GM06990 (cell line): ENCODE results near the gene SAMD14.

ENCODE experiments used
- DNase-seq: peaks from one replicate; pipeline ENCODE4 v3.0.0-alpha.2; 2011; ENCODE audit not compliant: insufficient read length; ENCODE audit errors: extremely low read depth
- H3K27me3 ChIP-seq: replicated peaks from 2 replicates; pipeline ENCODE4 v1.6.0; 2011; ENCODE audit warnings: low read length; ENCODE audit not compliant: control insufficient read depth, insufficient read depth
- H3K36me3 ChIP-seq: 2 replicates; pipeline ENCODE4 v1.5.1; 2011; ENCODE audit warnings: low read length; ENCODE audit not compliant: control insufficient read depth, insufficient read depth
- H3K4me3 ChIP-seq: replicated peaks from 2 replicates; pipeline ENCODE4 v1.5.1; 2011; ENCODE audit warnings: low read depth, mild to moderate bottlenecking, control low read depth, low read length
- TF ChIP-seq, protein P1 (sequence below): IDR thresholded peaks from 2 replicates; pipeline ENCODE4 v1.5.1; 2011; ENCODE audit warnings: low read length, control low read depth, mild to moderate bottlenecking, inconsistent platforms; ENCODE audit not compliant: insufficient read depth, poor library complexity, severe bottlenecking

The SAMD14 gene

GRCh38 chr17:50114849-50115357 lies 15.1 kb downstream of the SAMD14 start:
- TF ChIP-seq, protein P1, sequence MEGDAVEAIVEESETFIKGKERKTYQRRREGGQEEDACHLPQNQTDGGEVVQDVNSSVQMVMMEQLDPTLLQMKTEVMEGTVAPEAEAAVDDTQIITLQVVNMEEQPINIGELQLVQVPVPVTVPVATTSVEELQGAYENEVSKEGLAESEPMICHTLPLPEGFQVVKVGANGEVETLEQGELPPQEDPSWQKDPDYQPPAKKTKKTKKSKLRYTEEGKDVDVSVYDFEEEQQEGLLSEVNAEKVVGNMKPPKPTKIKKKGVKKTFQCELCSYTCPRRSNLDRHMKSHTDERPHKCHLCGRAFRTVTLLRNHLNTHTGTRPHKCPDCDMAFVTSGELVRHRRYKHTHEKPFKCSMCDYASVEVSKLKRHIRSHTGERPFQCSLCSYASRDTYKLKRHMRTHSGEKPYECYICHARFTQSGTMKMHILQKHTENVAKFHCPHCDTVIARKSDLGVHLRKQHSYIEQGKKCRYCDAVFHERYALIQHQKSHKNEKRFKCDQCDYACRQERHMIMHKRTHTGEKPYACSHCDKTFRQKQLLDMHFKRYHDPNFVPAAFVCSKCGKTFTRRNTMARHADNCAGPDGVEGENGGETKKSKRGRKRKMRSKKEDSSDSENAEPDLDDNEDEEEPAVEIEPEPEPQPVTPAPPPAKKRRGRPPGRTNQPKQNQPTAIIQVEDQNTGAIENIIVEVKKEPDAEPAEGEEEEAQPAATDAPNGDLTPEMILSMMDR, result peak; percentile 80
- no peaks in the 10 kb centered on the region; the same call in none of the 2 replicates for H3K27me3 ChIP-seq
- no peak for DNase-seq

GRCh38 chr17:50114401-50114800 lies 15.6 kb downstream of the SAMD14 start:
- H3K27me3 ChIP-seq, result no peaks in the 10 kb centered on the region; the same call in 1 of the 2 replicates
- TF ChIP-seq, protein P1, result no peak
- no peak overlapping the region for H3K4me3 ChIP-seq
- no peaks in the 10 kb centered on the region; the same call in 1 of the 2 replicates for H3K36me3 ChIP-seq
- DNase-seq, result no peak

More at GRCh38 chr17:50114849-50115357, 15.1 kb downstream of the SAMD14 start:
- Histone ChIP-seq H3K36me3 (no peaks in the 10 kb centered on the region; the same call in 1 of the 2 replicates), H3K4me3 (no peak overlapping the region)

DNA sequence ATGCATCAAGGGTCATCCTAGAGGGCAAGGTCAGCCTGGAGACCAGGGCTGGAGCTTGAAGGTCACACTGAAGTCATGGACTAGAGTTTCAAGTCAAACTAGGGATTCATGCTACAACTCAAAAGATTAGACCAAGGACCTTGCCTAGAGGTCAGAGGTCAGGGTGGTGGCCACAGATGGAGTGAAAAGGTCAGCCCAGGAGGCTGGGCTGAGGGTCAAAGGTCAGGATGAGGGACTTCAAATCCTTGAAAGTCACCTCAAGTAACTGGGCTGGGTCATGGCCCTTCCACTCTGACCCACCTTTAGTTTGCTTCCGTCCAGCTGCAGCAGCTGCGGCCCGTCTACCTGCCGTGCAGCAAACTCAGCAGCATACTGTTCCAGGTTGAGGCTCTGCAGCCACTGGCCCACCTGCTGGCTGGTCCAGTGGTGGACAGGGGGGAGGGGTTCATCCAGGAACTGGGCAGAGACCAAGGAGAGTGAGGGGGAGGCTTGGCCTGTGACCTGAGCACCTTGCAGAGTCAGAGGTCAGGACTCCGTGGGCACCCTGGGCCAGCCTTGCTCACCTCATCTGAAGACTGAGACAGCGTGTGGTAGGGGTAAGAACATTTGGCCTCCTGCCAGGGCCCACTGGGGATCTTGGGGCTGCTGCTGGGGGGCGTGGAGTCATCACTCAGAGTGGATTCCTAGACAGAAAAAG lies 16.2 kb downstream of the SAMD14 start:
- Histone ChIP-seq H3K27me3 (no peaks in the 10 kb centered on the region; the same call in 1 of the 2 replicates), H3K36me3 (no peaks in the 10 kb centered on the region; the same call in 1 of the 2 replicates), H3K4me3 (no peak overlapping the region)
- DNase-seq, result no peak
- TF ChIP-seq, protein P1, result no peak

GRCh38 chr17:50112694-50113093 lies 17.3 kb downstream of the SAMD14 start:
- DNase-seq, result no peak
- Histone ChIP-seq H3K27me3 (no peaks in the 10 kb centered on the region), H3K4me3 (no peak overlapping the region), H3K36me3 (no peaks in the 10 kb centered on the region; the same call in 1 of the 2 replicates)
- TF ChIP-seq, protein P1, result no peak

GRCh38 chr17:50111673-50112655 lies 18.0 kb downstream of the SAMD14 start:
- DNase-seq, result no peak
- no peaks in the 10 kb centered on the region; the same call in 1 of the 2 replicates for H3K36me3 ChIP-seq
- no peaks in the 10 kb centered on the region for H3K27me3 ChIP-seq
- no peak overlapping the region for H3K4me3 ChIP-seq
- TF ChIP-seq, protein P1, result peak; percentile 15
